Type B pancreatic cell (in vitro differentiated cells): Measurements from ENCODE around the gene SH3RF3. TPM values are rescaled to one million over a fixed set of nuclear protein-coding genes. Genes with fewer than 3 reads are reported as not detected.
A peak's percentile ranks its signal among the peaks of the same experiment; 100 is the strongest.

Source experiments
- DNase-seq: peaks from one replicate; pipeline ENCODE4 v3.0.0; 2021; ENCODE audit warnings: mixed read lengths; ENCODE audit not compliant: unreplicated experiment; ENCODE audit errors: extremely low spot score
- H3K27ac Mint-ChIP-seq: 2 replicates; pipeline ENCODE4 v1.8.0; 2021; ENCODE audit warnings: mild to moderate bottlenecking, mixed read lengths
- H3K27me3 Mint-ChIP-seq: 2 replicates; pipeline ENCODE4 v1.8.0; 2021; ENCODE audit warnings: mixed read lengths
- H3K36me3 Mint-ChIP-seq: 2 replicates; pipeline ENCODE4 v1.8.0; 2021; ENCODE audit warnings: mixed read lengths
- H3K4me1 Mint-ChIP-seq: one replicate; pipeline ENCODE4 v1.8.0; 2021; ENCODE audit warnings: mixed read lengths; ENCODE audit not compliant: unreplicated experiment
- H3K4me3 Mint-ChIP-seq: 2 replicates; pipeline ENCODE4 v1.8.0; 2021; ENCODE audit warnings: mild to moderate bottlenecking, mixed read lengths
- H3K9me3 Mint-ChIP-seq: 2 replicates; pipeline ENCODE4 v1.8.0; 2021; ENCODE audit warnings: mixed read lengths
- total RNA-seq: library from RNA; stranded (reverse); gene quantifications from 2 replicates; pipeline ENCODE4 v1.2.1, GENCODE V29; 2021; ENCODE audit warnings: low replicate concordance
- TF ChIP-seq, protein P1 (sequence below): fragments of 200-600 bp; sonication (generic); conservative IDR thresholded peaks from 2 replicates; pipeline ENCODE4 v1.5.0; 2021; ENCODE audit warnings: antibody characterized with exemption, mild to moderate bottlenecking

SH3RF3 gene
- total RNA-seq, 1 donor from 2014 or later = 13.9 TPM

DNA sequence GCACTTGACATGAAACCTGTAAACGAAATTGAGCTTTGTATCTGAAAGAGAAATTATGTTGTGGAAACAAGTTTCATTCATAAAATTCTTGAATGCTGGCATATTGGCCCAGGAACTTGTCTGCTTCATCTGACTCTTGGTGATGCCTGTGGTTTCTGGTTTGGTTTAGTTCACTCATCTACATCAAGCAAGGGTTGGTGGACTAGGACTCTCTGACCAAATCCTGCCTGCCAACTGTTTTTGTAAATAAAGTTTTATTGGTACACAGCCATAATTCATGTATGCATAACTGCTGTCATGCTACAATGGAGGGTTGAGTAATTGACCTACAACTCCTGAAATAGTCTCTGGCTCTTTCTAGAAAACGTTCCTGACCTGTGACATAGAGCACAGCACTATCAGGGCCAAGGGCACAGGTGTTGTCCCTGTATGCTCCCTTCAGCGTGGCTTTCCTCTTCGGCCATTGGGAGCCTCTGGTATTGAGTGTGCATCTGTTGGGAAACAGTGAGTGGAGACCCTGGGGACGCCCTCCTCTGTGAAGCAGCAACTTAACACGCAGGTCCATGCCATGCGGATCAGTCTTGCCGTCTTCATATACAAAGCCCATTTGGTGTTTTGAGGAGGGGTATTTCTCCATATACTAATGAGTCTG is 226.3 kb downstream of the SH3RF3 start:
- Mint-ChIP-seq H3K27ac (no peak overlapping the region), H3K27me3 (no peaks in the 10 kb centered on the region), H3K4me1 (peaks cover 17% of the 10 kb centered on the region), H3K9me3 (peaks cover 14% of the 10 kb centered on the region), H3K4me3 (no peak overlapping the region), H3K36me3 (peaks cover 6% of the 10 kb centered on the region)
- TF ChIP-seq, protein P1, sequence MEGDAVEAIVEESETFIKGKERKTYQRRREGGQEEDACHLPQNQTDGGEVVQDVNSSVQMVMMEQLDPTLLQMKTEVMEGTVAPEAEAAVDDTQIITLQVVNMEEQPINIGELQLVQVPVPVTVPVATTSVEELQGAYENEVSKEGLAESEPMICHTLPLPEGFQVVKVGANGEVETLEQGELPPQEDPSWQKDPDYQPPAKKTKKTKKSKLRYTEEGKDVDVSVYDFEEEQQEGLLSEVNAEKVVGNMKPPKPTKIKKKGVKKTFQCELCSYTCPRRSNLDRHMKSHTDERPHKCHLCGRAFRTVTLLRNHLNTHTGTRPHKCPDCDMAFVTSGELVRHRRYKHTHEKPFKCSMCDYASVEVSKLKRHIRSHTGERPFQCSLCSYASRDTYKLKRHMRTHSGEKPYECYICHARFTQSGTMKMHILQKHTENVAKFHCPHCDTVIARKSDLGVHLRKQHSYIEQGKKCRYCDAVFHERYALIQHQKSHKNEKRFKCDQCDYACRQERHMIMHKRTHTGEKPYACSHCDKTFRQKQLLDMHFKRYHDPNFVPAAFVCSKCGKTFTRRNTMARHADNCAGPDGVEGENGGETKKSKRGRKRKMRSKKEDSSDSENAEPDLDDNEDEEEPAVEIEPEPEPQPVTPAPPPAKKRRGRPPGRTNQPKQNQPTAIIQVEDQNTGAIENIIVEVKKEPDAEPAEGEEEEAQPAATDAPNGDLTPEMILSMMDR = no peak
- DNase-seq = peak; percentile 25

- Mint-ChIP-seq H3K4me3 (no peak overlapping the region), H3K36me3 (peaks cover 6% of the 10 kb centered on the region), H3K27ac (no peak overlapping the region), H3K27me3 (no peaks in the 10 kb centered on the region), H3K9me3 (peaks cover 14% of the 10 kb centered on the region), H3K4me1 (peaks cover 6% of the 10 kb centered on the region)
- peak; percentile 34 for DNase-seq
- TF ChIP-seq, protein P1 = no peak
Observed at GRCh38 chr2:109356324-109357035, 227.5 kb downstream of the SH3RF3 start.

DNA sequence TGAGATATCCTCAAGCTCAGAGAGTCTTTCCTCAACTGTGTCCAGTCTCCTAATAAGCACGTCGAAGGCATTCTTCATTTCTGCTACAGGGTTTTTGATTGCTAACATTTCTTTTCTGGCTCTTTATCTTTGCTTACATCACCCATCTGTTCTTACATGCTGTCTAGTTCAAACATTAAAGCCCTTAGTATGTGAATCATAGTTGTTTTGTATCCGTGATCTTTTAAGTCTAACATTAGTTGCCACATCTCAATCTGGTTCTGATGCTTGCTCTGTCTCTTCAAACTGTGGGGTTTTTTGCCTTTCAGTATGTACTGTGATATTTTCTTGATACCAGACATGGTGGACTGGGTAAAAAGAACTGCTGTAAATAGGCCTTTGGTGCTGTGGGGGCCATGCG is 235.2 kb downstream of the SH3RF3 start:
- no peaks in the 10 kb centered on the region for H3K36me3 Mint-ChIP-seq
- peaks cover 25% of the 10 kb centered on the region for H3K4me1 Mint-ChIP-seq
- H3K4me3 Mint-ChIP-seq = no peak overlapping the region
- TF ChIP-seq, protein P1 = no peak
- peaks cover 3% of the 10 kb centered on the region for H3K9me3 Mint-ChIP-seq
- H3K27me3 Mint-ChIP-seq = no peaks in the 10 kb centered on the region
- H3K27ac Mint-ChIP-seq = no peak overlapping the region
- no peak for DNase-seq

- DNase-seq = peak; percentile 24
Observed at GRCh38 chr2:109365131-109365530, 236.1 kb downstream of the SH3RF3 start.

DNA sequence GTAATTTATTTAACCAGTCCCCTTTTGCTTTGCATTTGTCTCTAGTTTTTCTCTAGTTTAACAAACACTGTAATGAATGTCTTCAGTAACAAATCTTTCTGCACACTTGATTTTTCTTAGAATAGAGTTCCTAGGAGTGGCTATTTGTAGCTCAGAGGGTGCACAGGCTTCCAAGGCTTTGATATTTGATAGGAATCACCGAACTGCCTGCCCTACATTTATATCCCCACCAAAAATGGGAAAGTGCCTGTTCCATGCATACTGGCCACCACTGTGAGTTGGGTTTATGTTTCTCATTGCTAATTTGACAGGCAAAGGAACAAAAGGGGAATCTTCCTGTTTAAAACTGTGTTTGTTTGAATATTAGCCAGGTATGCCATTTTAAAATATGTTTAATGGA is 238.7 kb downstream of the SH3RF3 start:
- Mint-ChIP-seq H3K27me3 (peaks cover 3% of the 10 kb centered on the region), H3K4me1 (peaks cover 32% of the 10 kb centered on the region), H3K9me3 (no peaks in the 10 kb centered on the region), H3K27ac (no peak overlapping the region), H3K4me3 (no peak overlapping the region), H3K36me3 (no peaks in the 10 kb centered on the region)
- TF ChIP-seq, protein P1 = no peak
- peak; percentile 6 for DNase-seq

More at GRCh38 chr2:109365131-109365530, 236.1 kb downstream of the SH3RF3 start:
- Mint-ChIP-seq H3K36me3 (no peaks in the 10 kb centered on the region), H3K9me3 (no peaks in the 10 kb centered on the region), H3K27ac (no peak overlapping the region), H3K27me3 (no peaks in the 10 kb centered on the region), H3K4me1 (peaks cover 25% of the 10 kb centered on the region), H3K4me3 (no peak overlapping the region)
- TF ChIP-seq, protein P1 = no peak
